ENCODE measurements around the gene FGF8. TPM values are rescaled to one million over a fixed set of nuclear protein-coding genes. Genes with fewer than 3 reads are reported as not detected.

FGF8 gene
- total and polyA plus RNA-seq, 2 of the 4 experiments (the other 2 are of a cell fraction): 0.17 TPM; not detected in 1

DNA sequence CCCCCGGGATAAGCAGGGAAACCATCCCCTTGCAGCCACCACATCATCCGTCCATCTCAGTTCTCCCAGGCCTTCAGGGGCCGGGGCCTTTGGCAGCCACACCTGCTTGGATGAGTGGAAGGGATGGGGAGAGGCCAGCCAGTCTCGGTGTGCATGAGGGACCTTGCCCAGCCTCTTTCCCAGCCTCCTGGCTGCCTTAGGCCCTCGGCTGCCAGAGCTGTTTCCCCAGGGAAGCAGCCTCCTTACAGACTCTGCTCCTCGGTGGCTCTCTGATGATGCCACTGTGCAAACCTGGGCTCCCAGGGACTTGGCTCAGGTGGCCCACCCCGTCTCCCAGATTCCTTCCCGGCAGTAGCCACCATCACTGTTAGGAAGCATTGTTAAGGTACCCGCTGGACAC lies 14.7 kb downstream of the FGF8 start:
- Histone ChIP-seq H4K91ac (ENCODE audit: insufficient read depth, low read depth, low read length) (no peak overlapping the region), H3K23ac (ENCODE audit: low read depth, low read length) (no peak overlapping the region), H3K36me3 (ENCODE audit: control insufficient read depth, insufficient read depth, low read length) (no peaks in the 10 kb centered on the region), H2AK5ac (ENCODE audit: low read depth, low read length) (no peak overlapping the region), H3K27ac (ENCODE audit: insufficient read depth, low read length) (no peak overlapping the region), H2BK15ac (ENCODE audit: low read depth, low read length) (no peak overlapping the region), H2BK120ac (ENCODE audit: low read depth, low read length) (no peak overlapping the region), H4K5ac (ENCODE audit: low read depth, low read length) (no peak overlapping the region), H3K9me1 (ENCODE audit: insufficient read depth, low read length) (no peaks in the 10 kb centered on the region; the same call in 1 of the 2 replicates), H3K9ac (ENCODE audit: low read depth, low read length) (no peak overlapping the region), H3K4me2 (ENCODE audit: low read depth, low read length) (no peak overlapping the region), H2AFZ (replicated peaks; ENCODE audit: low read length, poor library complexity) (no peak overlapping the region), H2BK5ac (ENCODE audit: low read depth, low read length, poor library complexity, severe bottlenecking) (no peak overlapping the region), H4K20me1 (ENCODE audit: insufficient read depth, low read length) (no peaks in the 10 kb centered on the region), H3K4ac (ENCODE audit: low read depth, low read length) (no peak overlapping the region), H2BK20ac (ENCODE audit: low read depth, low read length) (no peak overlapping the region), H4K8ac (ENCODE audit: low read depth in 2 of 2, low read length in 2 of 2) (no peak overlapping the region), H3K9me3 (ENCODE audit: control insufficient read depth, insufficient read depth, low read length) (no peaks in the 10 kb centered on the region; the same call in 1 of the 2 replicates), H3K4me3 (ENCODE audit: insufficient read depth, low read depth, low read length) (no peak overlapping the region), H3K56ac (ENCODE audit: extremely low read depth, insufficient read depth, low read length) (no peak overlapping the region), H3K79me1 (ENCODE audit: low read depth in 1 of 2, low read length in 2 of 2) (no peaks in the 10 kb centered on the region), H3K18ac (ENCODE audit: low read depth, low read length) (no peak overlapping the region), H2AK9ac (replicated peaks; ENCODE audit: low read depth, low read length, poor library complexity) (no peak overlapping the region), H3K14ac (replicated peaks; ENCODE audit: low read depth, low read length) (no peak overlapping the region), H3K27me3 (ENCODE audit: control insufficient read depth, insufficient read depth, low read length) (peaks cover 83% of the 10 kb centered on the region), H3K4me1 (ENCODE audit: control insufficient read depth, insufficient read depth, low read length) (no peaks in the 10 kb centered on the region)
- intact Hi-C loops (cut with micrococcal nuclease): no loop called here
- dilution Hi-C loops (cut with HindIII; ENCODE audit: low sequenced_read_pairs, unreplicated experiment): no loop called here
- ChIA-PET CTCF (no interaction called here), POLR2A (ENCODE audit: unreplicated experiment) (no interaction called here)
- DNase-seq (no peak), ATAC-seq (ENCODE audit: low read depth) (no peak)
- in situ Hi-C loops (cut with MboI; ENCODE audit: low sequenced_read_pairs): no loop called here
- no CpG with 5 or more reads among the region's 9 CpGs for WGBS, 2 experiments (ENCODE audit: extremely low coverage in 2 of 2, insufficient read length in 1 of 2)
- no TSS peak for BruUV-seq (replicated peaks)
- TF ChIP-seq RFX5 (IDR thresholded peaks at IDR 0.05; ENCODE audit: low read depth, low read length) (no peak), MAFK (IDR thresholded peaks at IDR 0.05; ENCODE audit: low read depth, low read length) (no peak), CEBPB (IDR thresholded peaks at IDR 0.05; ENCODE audit: low read depth, low read length) (no peak), MXI1 (IDR thresholded peaks at IDR 0.05; ENCODE audit: borderline replicate concordance, low read depth, low read length) (no peak), NFE2L2 (IDR thresholded peaks at IDR 0.05; ENCODE audit: low read depth, low read length) (no peak), RCOR1 (IDR thresholded peaks at IDR 0.05; ENCODE audit: insufficient replicate concordance, low read length) (no peak), SMC3 (IDR thresholded peaks at IDR 0.05; ENCODE audit: low read depth, low read length) (no peak), CHD1 (IDR thresholded peaks at IDR 0.05; ENCODE audit: low read depth, low read length) (no peak), FOS (IDR thresholded peaks at IDR 0.05; ENCODE audit: low read depth, low read length) (no peak), POLR2A (IDR thresholded peaks at IDR 0.05; ENCODE audit: low read depth, low read length) (no peak)
- TF ChIP-seq, protein P1, sequence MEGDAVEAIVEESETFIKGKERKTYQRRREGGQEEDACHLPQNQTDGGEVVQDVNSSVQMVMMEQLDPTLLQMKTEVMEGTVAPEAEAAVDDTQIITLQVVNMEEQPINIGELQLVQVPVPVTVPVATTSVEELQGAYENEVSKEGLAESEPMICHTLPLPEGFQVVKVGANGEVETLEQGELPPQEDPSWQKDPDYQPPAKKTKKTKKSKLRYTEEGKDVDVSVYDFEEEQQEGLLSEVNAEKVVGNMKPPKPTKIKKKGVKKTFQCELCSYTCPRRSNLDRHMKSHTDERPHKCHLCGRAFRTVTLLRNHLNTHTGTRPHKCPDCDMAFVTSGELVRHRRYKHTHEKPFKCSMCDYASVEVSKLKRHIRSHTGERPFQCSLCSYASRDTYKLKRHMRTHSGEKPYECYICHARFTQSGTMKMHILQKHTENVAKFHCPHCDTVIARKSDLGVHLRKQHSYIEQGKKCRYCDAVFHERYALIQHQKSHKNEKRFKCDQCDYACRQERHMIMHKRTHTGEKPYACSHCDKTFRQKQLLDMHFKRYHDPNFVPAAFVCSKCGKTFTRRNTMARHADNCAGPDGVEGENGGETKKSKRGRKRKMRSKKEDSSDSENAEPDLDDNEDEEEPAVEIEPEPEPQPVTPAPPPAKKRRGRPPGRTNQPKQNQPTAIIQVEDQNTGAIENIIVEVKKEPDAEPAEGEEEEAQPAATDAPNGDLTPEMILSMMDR (conservative IDR thresholded peaks at IDR 0.05; ENCODE audit: low read depth, low read length): no peak
- TF ChIP-seq, protein P2, sequence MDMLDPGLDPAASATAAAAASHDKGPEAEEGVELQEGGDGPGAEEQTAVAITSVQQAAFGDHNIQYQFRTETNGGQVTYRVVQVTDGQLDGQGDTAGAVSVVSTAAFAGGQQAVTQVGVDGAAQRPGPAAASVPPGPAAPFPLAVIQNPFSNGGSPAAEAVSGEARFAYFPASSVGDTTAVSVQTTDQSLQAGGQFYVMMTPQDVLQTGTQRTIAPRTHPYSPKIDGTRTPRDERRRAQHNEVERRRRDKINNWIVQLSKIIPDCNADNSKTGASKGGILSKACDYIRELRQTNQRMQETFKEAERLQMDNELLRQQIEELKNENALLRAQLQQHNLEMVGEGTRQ (IDR thresholded peaks at IDR 0.05; ENCODE audit: low read depth, low read length): no peak
